C4-2B (cell line): Measurements from ENCODE around the gene ITGA11.

Experiments used
- CTCF ChIP-seq: fragments of 450-650 bp; conservative IDR thresholded peaks from 2 replicates; pipeline ENCODE4 v1.5.1; 2017; ENCODE audit warnings: mild to moderate bottlenecking
- ZFX ChIP-seq: fragments of 450-650 bp; IDR thresholded peaks from 2 replicates; pipeline ENCODE4 v1.6.1; 2017

GRCh38 chr15:68380456-68380855 lies 51.5 kb downstream of the ITGA11 start:
- TF ChIP-seq CTCF (no peak), ZFX (no peak)
